Keratinocyte (primary cell): ENCODE measurements around the gene ATP8A2.

Experiments
- EZH2 ChIP-seq: IDR thresholded peaks from one replicate; pipeline ENCODE4 v1.6.1; 2012; ENCODE audit warnings: inconsistent platforms, mild to moderate bottlenecking, low read length, moderate library complexity
- TF ChIP-seq, protein P1 (sequence below), 3 experiments: IDR thresholded peaks in 1 of 3; conservative IDR thresholded peaks in 1 of 3; optimal IDR thresholded peaks in 1 of 3; 2 replicates in 2 of 3; 3 replicates in 1 of 3; pipeline versions ENCODE3 to v1.5.1; 2011; ENCODE audit warnings: low read length in 3 of 3, mild to moderate bottlenecking in 3 of 3, moderate library complexity in 2 of 3, control low read depth in 1 of 3, inconsistent platforms in 1 of 3; ENCODE audit not compliant: insufficient read depth in 2 of 3; ENCODE audit errors: extremely low read depth in 1 of 3

DNA sequence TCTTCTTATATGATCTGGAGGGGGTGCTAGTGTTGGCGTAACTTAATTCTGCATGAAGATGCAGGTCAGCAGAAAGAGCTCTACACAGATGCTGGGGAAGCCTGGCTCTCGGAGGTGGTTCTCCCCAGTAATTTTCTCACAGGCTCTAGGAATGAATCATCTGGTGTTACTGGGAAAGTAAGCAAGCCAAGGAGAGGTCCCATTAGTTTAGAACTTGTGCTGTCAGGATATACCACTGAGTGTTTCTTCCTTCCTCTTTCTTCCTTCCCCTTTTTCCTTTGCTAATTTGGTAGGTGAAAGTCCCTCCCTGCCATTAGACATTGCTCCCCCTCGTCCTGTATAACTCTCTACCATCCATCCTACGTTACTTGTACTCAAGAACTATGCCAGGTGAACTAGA, 68.3 kb downstream of the ATP8A2 start:
- TF ChIP-seq, protein P1, sequence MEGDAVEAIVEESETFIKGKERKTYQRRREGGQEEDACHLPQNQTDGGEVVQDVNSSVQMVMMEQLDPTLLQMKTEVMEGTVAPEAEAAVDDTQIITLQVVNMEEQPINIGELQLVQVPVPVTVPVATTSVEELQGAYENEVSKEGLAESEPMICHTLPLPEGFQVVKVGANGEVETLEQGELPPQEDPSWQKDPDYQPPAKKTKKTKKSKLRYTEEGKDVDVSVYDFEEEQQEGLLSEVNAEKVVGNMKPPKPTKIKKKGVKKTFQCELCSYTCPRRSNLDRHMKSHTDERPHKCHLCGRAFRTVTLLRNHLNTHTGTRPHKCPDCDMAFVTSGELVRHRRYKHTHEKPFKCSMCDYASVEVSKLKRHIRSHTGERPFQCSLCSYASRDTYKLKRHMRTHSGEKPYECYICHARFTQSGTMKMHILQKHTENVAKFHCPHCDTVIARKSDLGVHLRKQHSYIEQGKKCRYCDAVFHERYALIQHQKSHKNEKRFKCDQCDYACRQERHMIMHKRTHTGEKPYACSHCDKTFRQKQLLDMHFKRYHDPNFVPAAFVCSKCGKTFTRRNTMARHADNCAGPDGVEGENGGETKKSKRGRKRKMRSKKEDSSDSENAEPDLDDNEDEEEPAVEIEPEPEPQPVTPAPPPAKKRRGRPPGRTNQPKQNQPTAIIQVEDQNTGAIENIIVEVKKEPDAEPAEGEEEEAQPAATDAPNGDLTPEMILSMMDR (optimal IDR thresholded peaks at IDR 0.05 in 1 of 3, IDR thresholded peaks at IDR 0.05 in 1 of 3, conservative IDR thresholded peaks at IDR 0.05 in 1 of 3; ENCODE audit: extremely low read depth in 1 of 3, insufficient read depth in 2 of 3, low read length in 3 of 3), result no peak
- TF ChIP-seq EZH2, result no peak
